Activated CD8-positive, alpha-beta memory T cell treated with anti-CD3 and anti-CD28 coated beads, Interleukin-2, amount 50 U/mL, for 24 hours (primary cell): ENCODE measurements around the gene SOAT2.

ENCODE experiments used
- DNase-seq: peaks from one replicate; pipeline ENCODE4 v3.0.0-alpha.2; 2020; ENCODE audit errors: extremely low read depth

SOAT2 gene

DNA sequence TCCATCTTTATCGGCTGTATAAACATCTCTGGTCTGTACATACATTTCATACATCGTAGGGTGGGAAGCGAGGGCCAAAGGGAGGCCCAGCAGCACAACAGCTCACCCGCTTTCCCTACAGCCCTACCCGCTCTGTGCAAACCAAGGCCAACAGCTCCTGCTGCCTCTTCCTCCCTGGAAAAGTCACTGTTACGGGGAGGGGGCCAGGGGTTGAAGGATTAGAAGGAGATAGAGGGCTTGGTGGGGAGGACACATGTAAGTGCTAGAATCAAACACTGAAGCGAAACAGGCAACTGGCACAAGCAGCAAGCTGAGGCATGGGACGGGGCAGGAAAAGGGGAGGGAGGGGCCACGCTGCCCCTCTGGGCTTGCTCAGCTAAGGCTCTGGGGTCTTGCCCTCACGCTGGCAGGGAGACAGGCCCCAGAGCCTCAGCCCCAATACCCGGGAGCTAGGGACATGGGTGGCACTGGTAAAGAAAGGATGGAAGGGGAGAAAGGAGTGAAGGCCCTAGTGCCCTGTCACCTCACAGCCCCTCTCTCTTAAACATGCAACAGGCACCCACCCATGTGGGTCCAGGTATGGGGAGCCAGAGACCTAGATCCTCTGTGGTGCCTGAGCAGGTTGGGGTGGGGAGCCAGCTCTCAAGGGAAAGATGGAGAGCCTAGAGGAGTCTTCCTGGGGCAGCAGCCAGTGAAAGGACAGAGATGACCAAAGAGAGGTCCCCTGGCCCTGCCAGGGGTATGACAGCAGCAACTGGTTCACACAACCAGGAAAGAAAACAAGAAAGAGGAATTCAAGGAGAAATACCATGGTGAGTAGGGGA, 38.5 kb upstream of the SOAT2 start:
- no peak for DNase-seq

DNA sequence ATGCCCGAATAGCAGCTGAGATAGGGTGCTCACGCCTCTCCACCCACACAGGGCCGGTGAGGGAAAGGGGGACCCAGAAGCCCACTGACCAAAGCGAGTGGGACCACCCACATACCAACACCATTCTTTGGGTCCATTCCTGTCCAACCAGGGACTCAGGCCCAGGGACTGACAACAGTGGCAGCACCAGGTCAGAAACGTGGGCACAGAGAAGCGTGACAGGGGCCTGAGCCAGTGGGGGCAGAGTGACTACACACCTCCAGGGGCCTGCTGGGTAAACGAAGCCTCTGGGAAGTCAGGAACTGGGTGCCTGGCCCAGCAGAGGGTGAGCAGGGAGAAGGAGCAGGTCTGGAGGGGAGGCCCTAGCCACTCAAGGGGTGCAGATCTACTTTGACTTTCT, 37.8 kb upstream of the SOAT2 start:
- DNase-seq, result no peak

DNA sequence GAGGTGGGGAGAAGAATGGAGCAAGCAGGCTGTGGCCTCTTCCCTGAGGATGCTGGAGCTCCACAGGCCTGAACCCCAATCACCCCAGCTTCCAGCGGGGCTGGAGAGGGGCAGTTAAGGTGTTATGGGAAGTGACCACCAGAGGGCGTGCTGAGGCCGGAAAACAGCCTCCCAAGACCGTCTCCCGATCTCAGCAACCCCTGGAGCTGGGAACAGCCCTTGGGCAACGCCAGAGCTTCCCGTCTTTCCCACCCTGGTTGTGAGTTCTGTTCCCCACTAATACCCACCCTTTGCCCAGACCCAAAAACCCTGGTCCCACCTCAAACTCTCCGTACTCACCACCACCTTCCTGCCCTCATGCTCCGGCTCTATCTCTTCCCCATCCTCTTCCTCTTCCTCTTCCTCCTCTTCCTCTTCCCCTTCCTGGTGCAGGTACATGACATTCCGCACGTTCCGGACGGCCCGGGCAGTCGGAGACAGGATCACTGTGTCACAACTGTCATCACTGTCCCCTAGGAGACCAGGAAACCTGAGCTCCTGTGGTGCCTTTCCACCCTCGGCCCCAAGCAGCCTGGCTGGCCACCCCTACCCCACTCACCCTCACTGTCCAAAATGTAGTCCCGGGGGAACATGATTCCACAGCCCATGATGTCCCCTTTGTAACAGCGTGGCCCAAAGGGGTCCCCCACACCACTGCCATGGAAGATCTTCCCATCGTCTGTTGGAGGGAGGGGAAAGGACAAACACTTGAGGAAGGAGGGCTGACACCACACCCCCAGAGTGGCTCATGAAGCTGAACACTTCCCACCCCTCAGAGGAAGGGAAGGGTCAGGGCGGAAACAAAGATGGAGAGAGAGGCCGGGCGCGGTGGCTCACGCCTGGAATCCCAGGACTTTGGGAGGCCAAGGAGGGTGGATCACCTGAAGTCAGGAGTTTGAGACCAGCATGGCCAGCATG, 37.0 kb upstream of the SOAT2 start:
- DNase-seq, result no peak

DNA sequence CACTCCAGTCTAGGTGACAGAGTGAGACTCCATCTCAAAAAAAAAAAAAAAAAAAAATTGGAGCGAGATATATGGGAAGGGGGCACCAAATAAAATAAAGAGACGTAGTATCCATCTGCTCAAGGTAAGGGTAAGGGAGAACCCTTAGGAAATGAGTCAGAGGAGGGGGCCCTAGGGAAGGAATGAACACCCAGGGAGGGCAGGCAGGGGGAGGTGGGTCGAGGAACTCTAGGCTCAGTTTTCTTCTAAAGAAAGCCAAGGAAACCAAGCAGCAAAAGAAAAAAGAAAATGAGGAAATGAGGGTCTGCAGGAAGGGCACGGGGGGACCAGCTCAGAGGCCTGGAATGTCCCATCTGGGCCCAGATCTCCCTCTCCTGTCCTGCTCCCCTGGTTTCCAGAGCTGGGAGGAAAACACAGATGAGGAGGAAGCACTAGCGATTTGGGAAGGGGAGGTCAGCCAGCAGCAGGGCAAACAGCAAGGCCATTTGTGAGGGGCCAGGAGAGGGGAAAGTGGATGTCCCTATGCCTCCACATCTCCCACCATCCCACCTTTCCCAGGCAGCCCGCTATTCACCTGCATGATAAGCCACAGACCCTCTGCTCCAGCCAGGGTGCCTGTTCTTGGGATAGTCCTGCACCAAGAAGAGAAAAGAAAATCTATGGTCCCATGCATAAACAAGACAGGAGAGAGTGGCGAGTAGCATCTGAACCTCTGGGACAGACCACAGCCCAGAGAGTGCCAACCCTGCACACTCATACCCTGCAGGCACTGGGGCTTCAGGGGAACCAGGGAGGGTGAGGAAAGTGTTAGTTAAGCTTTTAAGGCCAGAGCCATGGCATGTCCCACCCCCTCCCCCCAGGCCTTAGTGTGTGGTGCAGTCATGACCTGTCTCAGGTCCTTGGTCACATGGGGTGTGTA, 36.0 kb upstream of the SOAT2 start:
- no peak for DNase-seq

DNA sequence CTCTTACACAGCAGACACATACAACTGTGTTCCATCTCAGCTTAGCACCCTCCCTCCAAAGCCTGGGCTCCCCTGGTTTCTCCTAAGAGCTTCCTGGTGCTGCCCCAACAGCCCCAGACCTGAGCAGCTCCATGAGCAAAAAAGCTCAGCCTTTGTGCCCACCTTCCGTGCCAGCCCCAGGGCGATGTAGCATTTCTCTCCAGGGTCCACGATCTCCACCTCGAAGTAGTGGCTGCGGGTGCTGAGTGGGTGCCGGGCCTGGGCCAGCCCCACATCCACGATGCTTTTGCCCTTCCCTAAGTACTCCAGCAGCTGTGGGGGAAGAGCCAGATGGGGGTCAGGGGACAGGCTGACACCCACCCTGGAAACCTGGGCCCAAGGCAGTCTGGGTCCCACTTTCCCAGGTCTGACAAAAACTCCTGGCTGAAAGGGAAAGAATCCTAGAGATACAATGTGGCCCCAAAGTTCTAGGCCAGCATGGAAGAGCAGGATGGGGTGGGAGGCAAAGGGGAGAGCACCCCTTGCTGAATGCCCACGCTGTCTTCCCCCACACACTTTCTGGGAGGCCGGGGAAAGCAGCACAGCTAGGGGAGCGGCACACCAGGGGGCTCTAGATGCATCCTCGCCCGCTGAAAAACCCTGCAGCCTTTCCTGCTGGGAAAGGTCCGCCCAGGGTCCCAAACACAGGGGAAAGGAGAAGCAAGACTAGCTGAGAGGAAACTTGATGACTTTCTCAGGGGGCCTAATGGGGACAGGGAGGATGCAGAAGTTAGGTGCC, 35.1 kb upstream of the SOAT2 start:
- no peak for DNase-seq

DNA sequence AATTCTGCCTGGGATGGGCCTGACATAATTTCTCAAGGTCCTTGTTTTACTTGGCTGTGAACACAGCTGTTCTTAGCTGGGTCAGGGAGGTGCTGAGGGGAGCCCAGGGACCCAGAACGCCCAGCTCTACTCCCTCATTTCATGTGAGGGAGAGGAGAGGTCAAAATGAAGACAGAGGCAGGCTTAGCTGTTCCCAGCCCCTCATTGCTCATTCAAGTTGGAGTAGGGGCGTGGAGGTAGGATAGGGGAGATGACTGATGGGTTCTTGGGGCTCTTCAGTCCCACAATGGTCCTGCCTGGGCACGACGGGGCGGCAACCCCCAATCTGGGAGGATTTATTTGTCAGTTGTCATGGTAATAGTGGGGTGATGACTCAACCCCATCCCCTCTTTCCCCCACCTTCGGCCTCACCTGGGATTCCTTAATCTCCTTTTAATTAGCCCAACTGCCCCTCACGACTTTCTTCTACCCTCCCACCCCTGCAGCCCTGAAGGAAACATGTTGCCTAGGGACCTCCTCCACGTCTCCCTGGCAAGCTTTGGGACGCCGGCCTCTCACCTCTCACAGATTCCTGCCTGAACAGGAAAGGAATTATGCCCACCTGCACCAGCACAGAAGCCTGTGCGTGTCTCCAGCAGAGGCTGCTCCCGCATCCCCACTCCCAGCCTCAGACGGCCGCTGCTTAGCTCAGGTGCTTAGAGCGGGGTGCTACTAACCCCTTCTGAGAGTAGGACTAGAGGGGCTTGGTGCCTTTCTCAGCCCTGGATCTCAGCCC, 34.3 kb upstream of the SOAT2 start:
- no peak for DNase-seq

DNA sequence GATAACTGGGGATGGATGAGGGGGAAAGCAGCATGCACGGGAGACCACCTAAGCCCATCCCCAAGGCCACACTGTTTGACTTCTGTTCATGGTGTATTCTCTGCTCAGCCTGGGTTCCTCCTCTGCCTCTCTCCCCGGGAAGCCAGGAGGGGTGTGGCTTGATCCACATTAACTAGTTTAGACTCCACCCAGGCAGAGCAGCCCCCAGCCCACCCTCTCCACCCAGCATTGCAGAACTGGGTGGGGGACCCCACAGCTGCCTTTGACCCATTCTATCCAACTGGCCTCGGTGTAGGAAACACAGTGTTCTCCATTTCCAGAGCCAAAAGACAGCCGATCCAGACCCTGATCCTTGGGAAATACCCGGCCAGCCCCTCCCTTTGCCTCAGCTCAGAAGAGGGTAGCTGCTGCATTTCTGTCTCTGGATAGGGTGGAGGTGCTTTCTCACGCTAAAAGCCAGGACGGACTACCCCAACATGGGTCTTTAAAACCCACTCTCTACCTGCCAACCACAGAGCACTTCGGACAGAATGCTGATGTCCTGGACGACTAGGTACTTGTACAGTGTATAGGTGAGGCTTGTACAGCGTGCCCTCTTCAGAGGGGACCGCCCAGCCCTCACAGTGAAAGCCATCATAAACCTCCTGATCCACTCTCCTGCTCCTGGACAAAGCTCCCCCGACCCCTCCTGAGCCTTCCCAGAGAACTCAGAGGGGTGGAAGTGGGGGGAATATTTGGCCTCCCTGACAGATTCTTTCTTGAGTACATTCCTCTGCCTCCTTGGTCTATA, 33.5 kb upstream of the SOAT2 start:
- no peak for DNase-seq

DNA sequence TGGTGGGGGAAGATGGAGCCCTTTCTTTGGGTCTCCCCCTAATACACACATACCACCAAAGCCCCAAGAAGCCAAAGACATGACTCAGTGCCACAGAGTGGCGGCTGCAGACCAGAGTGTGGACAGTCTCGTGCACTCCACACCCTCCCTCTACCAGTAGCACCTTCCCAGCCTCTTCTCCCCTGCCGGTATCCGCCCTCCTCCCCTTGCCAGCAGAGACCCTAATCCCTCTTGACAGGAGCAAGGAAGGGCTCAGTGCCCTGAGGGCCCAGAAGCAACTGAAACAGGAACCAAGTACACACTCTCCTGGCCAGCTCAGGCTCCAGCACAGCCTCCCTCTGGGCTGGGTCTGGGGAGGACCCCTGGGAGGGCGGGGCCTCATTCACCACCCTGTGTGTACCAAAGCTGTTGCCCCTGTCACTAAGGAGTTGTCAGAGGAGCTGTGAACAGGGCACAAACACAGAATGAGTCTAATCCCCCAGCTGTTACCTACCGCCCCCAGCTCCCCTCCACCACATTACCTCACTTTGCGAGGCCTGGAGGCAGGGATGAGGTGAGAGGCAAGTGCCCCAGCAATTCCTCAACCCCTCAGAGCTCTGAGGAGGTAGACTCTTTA, 32.3 kb upstream of the SOAT2 start:
- no peak for DNase-seq

DNA sequence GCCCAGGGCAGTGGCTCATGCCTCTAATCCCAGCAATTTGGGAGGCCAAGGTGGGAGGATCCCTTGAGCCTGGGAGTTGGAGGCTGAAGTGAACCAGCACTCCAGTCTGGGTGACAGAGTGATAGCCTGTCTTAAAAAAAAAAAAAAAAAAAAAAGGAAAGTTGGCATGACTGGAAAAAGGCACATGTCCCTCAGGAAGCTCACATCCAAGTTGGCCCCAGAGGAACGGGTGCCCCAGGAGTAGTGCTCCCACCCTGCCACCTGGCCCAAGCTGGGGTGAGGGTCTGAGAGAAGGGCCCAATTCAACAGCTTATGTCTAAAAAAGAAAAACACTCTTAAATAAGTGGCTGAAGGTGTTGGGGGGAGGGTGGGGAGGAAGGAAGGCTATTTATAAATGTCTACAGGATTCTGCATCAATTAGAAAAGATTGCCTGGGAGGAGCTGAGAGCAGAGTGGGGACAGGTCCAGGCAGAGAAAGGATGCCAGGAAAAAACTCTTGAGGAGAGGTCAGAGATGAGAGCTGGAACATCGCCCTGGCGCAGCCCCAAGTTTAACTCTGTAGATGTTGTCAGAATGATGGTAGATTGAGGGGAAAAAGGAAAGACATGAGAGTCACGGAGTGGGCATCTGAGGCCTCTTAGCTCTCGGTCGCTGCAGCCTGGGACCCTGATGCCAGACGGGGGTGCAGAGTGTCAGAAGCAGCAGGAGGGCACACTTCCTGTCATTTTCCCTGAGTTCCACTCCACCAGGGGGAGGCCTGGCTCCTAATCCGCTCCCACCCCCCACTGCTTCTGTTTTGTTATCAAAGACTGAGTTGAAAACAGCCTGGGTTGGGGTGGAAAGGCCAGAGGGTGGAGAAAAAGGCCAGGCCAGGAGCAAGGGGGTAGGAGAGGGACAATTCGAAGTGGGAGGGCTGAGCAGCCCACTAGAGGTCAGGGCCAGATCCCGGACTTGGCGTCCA, 31.4 kb upstream of the SOAT2 start:
- no peak for DNase-seq

DNA sequence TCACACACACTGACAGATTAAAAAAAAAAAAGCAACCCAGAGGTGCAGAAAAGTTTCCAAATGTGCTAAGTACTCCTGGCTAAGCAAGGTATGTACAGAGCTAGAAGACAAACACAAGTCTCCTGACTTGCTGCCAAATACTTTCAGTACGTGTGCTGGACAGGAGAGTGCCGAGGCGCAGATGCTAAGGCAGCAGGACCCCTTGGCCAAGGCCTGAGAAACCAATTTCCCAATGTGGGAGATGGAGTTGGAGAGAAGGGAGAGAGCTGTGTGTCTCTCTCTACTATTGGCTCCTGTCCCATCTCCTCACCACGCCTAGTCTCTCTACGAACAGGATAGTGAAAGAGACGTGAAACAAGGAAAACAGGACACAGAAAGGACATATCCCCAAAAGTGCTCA, 29.4 kb upstream of the SOAT2 start:
- DNase-seq, result no peak

DNA sequence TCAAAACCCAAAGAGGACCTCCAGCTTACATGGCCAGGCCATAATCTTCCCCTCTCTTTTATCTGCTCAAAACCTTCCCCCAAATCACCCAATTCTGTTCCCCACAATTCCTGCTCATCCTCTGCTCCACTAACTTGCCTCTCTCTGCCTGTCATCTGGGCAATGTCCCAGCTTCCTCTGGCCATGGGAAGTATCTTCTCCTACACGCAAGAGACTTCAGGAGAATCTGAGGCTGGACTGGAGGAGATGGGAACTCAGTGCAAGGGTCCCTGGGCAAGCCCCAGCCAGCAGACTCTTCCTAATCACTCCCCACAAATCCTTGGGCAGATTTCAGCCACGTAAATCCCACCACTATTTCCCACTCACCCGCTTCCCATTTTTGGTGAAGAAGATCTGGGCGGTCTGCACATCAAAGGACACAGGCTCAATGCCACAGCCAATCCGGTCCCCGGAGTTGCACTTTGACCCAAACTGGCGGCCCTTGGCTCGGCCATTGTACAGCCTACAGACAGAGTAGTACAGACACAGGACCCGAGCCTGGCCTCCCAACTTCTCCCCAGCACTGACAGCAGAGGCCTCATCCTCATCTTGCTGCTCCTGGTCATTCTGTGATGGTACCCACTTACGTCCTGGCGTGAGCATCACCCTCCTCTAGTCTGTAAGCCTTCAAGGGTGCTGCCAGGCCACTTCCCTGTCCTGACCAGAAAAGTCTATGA, 28.8 kb upstream of the SOAT2 start:
- no peak for DNase-seq

DNA sequence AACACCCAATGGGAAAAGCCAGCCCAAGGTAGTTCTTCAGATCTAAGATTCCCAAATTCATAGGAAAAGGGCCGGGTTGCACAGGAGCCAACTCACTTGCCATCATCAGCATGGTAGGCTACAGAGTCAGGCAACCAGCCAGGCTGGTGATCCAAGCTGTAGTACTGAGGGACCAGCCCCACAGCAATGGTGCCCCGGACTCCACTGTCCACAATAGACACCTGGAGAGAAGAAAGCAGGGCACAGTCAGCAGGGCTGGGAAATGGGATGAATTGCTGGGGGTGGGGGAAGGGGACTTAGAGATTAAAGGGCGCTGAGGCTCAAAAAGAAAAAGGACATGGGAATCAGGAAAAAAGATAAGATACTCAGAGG, 28.3 kb upstream of the SOAT2 start:
- no peak for DNase-seq

DNA sequence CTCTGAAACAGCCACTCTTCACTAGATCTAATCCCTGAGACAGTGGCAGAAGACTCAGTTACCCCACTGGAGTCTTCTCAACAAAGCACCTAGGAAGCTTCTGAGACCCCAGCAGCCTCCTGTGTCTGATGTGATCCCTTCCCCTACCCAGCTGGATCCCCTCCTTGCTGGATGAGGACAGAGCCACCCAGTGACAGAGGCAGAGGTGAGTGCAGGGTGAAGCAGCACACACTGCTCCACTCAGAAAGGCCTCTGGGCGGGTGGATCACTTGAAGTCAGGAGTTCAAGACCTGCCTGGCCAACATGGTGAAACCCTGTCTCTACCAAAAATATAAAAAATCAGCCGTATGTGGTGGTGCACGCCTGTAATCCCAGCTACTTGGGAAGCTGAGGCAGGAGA, 26.8 kb upstream of the SOAT2 start:
- DNase-seq, result no peak

DNA sequence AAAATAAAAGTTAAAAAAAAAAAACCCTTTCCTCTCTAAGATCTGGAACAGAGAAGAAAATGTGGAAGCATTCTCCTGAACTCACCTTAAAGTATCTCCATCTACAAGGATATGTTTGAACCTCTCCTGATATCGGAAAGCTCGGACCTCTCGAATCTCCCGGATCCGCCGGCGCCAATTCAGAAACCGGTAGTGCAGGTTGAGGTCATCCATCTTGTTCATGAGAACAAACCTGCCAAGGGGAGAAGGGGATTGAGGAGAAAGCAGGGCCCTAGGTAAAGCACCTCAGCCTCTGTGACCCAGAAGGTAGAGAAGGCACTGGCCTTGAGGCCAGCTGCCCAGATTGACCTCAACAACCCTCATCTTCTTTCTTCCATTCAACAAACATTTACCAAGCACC, 26.3 kb upstream of the SOAT2 start:
- DNase-seq, result no peak

DNA sequence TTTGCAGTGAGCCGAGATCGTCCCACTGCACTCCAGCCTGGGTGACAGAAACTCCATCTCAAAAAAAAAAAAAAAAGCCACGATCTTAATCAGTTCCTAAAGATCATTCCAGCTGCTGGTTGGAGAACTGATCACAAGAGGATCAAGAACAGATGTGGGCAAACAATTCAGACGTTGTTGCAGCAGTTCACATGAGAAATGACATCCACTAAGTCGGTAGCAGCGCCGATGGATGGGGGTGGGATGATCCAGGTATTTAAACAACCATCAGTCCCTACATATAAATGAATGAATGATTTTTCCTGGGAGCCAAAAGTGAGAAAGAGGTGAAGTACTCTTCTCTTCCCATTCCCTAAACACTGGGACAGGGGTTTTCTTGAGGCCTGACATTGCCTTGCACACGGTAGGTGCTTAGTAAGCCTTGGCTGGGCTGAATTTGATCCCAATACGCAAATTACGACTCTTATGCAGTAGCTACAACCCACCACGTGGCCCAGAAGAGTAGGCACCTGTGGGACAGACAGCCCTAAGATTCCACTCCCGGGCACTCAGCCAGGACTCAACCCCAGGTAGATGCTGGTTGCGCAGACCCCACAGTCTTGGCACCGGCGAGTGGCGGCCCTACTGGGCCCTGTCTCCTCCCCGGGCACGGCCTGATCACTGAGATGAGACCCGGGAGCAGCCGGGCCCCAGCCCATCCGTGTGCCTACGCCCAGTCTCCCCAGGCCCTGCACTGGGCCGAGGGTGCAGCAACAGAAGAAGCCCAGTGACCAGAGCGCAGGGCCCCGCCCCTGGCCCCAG, 24.7 kb upstream of the SOAT2 start:
- DNase-seq, result no peak
